Mesendoderm (in vitro differentiated cells): Measurements from ENCODE around the gene TGM6. TPM values are rescaled to one million over a fixed set of nuclear protein-coding genes. Genes with fewer than 3 reads are reported as not detected.

ENCODE experiments used
- DNase-seq: peaks from one replicate; pipeline ENCODE4 v3.0.0; 2013
- H2AK5ac ChIP-seq: 2 replicates; pipeline ENCODE4 v1.6.1; 2013; ENCODE audit warnings: low read length, inconsistent platforms
- H2BK120ac ChIP-seq: 2 replicates; pipeline ENCODE4 v1.6.1; 2013; ENCODE audit warnings: low read depth, mild to moderate bottlenecking, low read length, moderate library complexity, mixed read lengths
- H2BK15ac ChIP-seq: replicated peaks from 2 replicates; pipeline ENCODE4 v1.6.1; 2013; ENCODE audit warnings: low read depth, mild to moderate bottlenecking, moderate library complexity
- H2BK5ac ChIP-seq: 2 replicates; pipeline ENCODE4 v1.6.1; 2013; ENCODE audit warnings: low read length, inconsistent platforms
- H3K18ac ChIP-seq: 2 replicates; pipeline ENCODE4 v1.6.1; 2013; ENCODE audit warnings: mild to moderate bottlenecking, low read length, mixed read lengths
- H3K23ac ChIP-seq: one replicate; pipeline ENCODE4 v1.6.1; 2013; ENCODE audit warnings: low read length
- H3K27ac ChIP-seq: 2 replicates; pipeline ENCODE4 v1.5.1; 2013; ENCODE audit warnings: low read depth, mild to moderate bottlenecking, inconsistent platforms, low read length, moderate library complexity
- H3K27me3 ChIP-seq: 2 replicates; pipeline ENCODE4 v1.6.1; 2013; ENCODE audit warnings: low read length, control low read depth, mild to moderate bottlenecking, inconsistent platforms; ENCODE audit not compliant: insufficient read depth, poor library complexity
- H3K36me3 ChIP-seq: 2 replicates; pipeline ENCODE4 v1.6.1; 2013; ENCODE audit warnings: low read length, inconsistent platforms; ENCODE audit not compliant: control insufficient read depth, insufficient read depth
- H3K4ac ChIP-seq: one replicate; pipeline ENCODE4 v1.6.1; 2013; ENCODE audit warnings: low read depth, mild to moderate bottlenecking, low read length, moderate library complexity
- H3K4me1 ChIP-seq: 2 replicates; pipeline ENCODE4 v1.6.1; 2013; ENCODE audit warnings: low read depth, low read length, inconsistent platforms; ENCODE audit not compliant: control insufficient read depth
- H3K4me2 ChIP-seq: 2 replicates; pipeline ENCODE4 v1.6.1; 2013; ENCODE audit warnings: low read length
- H3K4me3 ChIP-seq: 2 replicates; pipeline ENCODE4 v1.5.1; 2013; ENCODE audit warnings: mild to moderate bottlenecking, low read length
- H3K56ac ChIP-seq: one replicate; pipeline ENCODE4 v1.6.1; 2013; ENCODE audit warnings: low read length
- H3K79me1 ChIP-seq: 2 replicates; pipeline ENCODE4 v1.6.1; 2013; ENCODE audit warnings: low read length, inconsistent platforms
- H3K79me2 ChIP-seq: 2 replicates; pipeline ENCODE4 v1.6.1; 2013; ENCODE audit warnings: mild to moderate bottlenecking, low read length; ENCODE audit not compliant: control insufficient read depth, insufficient read depth
- H3K9ac ChIP-seq: 2 replicates; pipeline ENCODE4 v1.6.1; 2013; ENCODE audit warnings: low read length, inconsistent platforms
- H4K5ac ChIP-seq: one replicate; pipeline ENCODE4 v1.6.1; 2013; ENCODE audit warnings: low read length
- H4K8ac ChIP-seq: one replicate; pipeline ENCODE4 v1.6.1; 2013; ENCODE audit warnings: low read depth, mild to moderate bottlenecking, control low read depth, low read length, moderate library complexity
- WGBS: extraction: QIAGEN DNeasy Blood & Tissue Kit; methylation state at CpG from one replicate; pipeline ENCODE4 v1.1.7; 2013; ENCODE audit warnings: low lambda C conversion rate, missing lambda C conversion rate; ENCODE audit not compliant: insufficient coverage; ENCODE audit errors: extremely low coverage; 5-methylcytosine and 5-hydroxymethylcytosine counted together
- polyA plus RNA-seq, 2 experiments: library from polyadenylated mRNA; stranded (reverse); fragments of 200-250 nt; gene quantifications; one replicate each; pipeline ENCODE4 v1.2.3, GENCODE V29; 2013

TGM6 gene
- polyA plus RNA-seq (2013, experiment 1 of 2): not detected
- polyA plus RNA-seq (2013, experiment 2 of 2): not detected

DNA sequence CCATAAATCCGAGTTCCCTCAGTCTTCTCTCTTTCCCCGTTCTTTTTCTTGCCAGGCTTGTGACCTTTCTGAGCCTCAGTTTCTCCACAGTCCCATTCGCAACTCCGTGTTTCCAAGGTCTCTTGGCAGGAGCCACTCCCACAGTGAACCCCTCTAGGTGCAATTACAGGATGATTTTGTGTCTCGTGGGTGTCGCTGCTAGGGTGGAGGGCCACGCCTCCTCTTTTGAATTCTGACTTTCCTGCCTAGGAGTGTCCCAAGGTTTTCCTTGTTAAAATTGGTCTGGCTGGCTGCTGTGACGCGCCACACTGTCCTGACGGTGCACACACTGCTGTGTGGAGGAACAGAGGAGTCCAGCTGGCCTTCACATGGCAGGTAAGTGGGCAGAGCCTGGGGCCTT, at the start of gene TGM6:
TGM6 (plus strand) TSS at position 301 of the 400 bp plus-strand sequence; CDS start at position 369, 68 bp downstream.
- Histone ChIP-seq H3K18ac (no peak within 1 kb of the TSS), H2BK15ac (no peak within 1 kb of the TSS), H3K79me2 (no peaks in the 10 kb centered on the region), H2BK5ac (no peak within 1 kb of the TSS), H4K8ac (no peak within 1 kb of the TSS), H3K79me1 (no peaks in the 10 kb centered on the region), H3K4ac (no peak within 1 kb of the TSS), H2AK5ac (no peak within 1 kb of the TSS), H3K4me3 (no peak within 1 kb of the TSS), H3K56ac (no peak within 1 kb of the TSS), H3K9ac (no peak within 1 kb of the TSS), H2BK120ac (no peak within 1 kb of the TSS), H4K5ac (no peak within 1 kb of the TSS), H3K27ac (no peak within 1 kb of the TSS), H3K23ac (no peak within 1 kb of the TSS), H3K4me2 (no peak within 1 kb of the TSS), H3K36me3 (no peaks in the 10 kb centered on the region), H3K27me3 (no peaks in the 10 kb centered on the region), H3K4me1 (no peaks in the 10 kb centered on the region)
- no peak for DNase-seq
- WGBS: no CpG with 5 or more reads among the region's 10 CpGs

DNA sequence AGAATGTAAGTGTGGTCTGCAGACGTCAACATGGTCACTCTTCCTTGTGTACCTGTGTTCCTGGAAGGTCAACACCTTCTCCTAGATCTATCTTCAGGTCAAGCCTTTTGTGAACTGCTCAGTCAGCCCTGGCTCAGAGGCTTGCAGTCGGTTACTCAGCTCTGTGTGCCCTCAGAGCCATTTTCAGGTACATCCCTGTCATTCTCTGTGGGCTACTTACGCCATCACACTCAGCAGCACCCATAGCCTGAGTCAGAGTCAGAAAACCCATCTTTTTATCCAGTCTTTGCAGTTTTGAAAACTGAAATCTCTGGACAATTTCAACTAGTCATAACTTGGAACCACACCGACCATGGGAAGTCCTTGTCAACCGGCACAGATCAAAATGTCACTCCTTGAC, 49.6 kb upstream of the TGM6 start:
- H3K4ac ChIP-seq: no peak overlapping the region
- H3K18ac ChIP-seq: no peak overlapping the region
- no peak overlapping the region for H3K56ac ChIP-seq
- WGBS: no CpG with 5 or more reads among the region's 5 CpGs
- no peaks in the 10 kb centered on the region for H3K4me1 ChIP-seq
- H3K9ac ChIP-seq: no peak overlapping the region
- H2BK15ac ChIP-seq: no peak overlapping the region
- no peak overlapping the region for H2BK120ac ChIP-seq
- no peaks in the 10 kb centered on the region for H3K79me1 ChIP-seq
- no peak overlapping the region for H3K27ac ChIP-seq
- H4K5ac ChIP-seq: no peak overlapping the region
- H3K36me3 ChIP-seq: no peaks in the 10 kb centered on the region
- no peaks in the 10 kb centered on the region for H3K27me3 ChIP-seq
- no peaks in the 10 kb centered on the region for H3K79me2 ChIP-seq
- no peak overlapping the region for H3K4me3 ChIP-seq
- H2BK5ac ChIP-seq: no peak overlapping the region
- no peak overlapping the region for H3K23ac ChIP-seq
- H3K4me2 ChIP-seq: no peak overlapping the region
- no peak overlapping the region for H2AK5ac ChIP-seq
- no peak for DNase-seq
- H4K8ac ChIP-seq: no peak overlapping the region

- Histone ChIP-seq H3K4me3 (no peak overlapping the region), H3K56ac (no peak overlapping the region), H3K4me1 (no peaks in the 10 kb centered on the region), H3K4me2 (no peak overlapping the region), H3K9ac (no peak overlapping the region), H2BK120ac (no peak overlapping the region), H3K23ac (no peak overlapping the region), H3K79me1 (no peaks in the 10 kb centered on the region), H4K5ac (no peak overlapping the region), H3K4ac (no peak overlapping the region), H2BK5ac (no peak overlapping the region), H4K8ac (no peak overlapping the region), H2AK5ac (no peak overlapping the region), H3K18ac (no peak overlapping the region), H3K79me2 (no peaks in the 10 kb centered on the region), H2BK15ac (no peak overlapping the region), H3K27ac (no peak overlapping the region), H3K27me3 (no peaks in the 10 kb centered on the region), H3K36me3 (no peaks in the 10 kb centered on the region)
- DNase-seq: no peak
- WGBS: no CpG with 5 or more reads among the region's 17 CpGs
These were observed 48.7 kb upstream of the TGM6 start for GRCh38 chr20:2331901-2332565.

DNA sequence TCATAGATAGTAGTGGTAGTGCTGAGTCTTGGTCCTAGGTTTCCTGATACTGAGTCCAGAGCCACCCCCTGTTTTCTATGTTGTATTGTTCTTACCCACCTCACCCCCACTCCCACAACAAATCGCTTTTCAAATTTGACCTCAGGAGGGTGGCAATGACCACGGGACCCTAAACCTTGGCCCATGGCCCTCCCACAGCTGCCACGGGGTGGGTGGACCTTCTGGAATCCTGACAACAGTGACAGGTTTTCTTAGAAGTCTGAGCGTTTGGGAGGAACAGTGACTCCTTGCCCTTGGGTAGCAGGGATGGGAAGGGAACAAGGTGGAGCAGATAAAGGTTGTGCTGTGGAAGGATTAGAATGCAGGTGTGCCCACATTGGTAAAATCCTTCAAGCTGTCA, 48.0 kb upstream of the TGM6 start:
- Histone ChIP-seq H4K8ac (no peak overlapping the region), H2BK5ac (no peak overlapping the region), H3K4me3 (no peak overlapping the region), H3K36me3 (no peaks in the 10 kb centered on the region), H4K5ac (no peak overlapping the region), H2BK15ac (no peak overlapping the region), H3K79me1 (no peaks in the 10 kb centered on the region), H3K4me1 (no peaks in the 10 kb centered on the region), H3K4ac (no peak overlapping the region), H3K9ac (no peak overlapping the region), H2BK120ac (no peak overlapping the region), H3K18ac (no peak overlapping the region), H3K79me2 (no peaks in the 10 kb centered on the region), H3K27ac (no peak overlapping the region), H3K56ac (no peak overlapping the region), H3K27me3 (no peaks in the 10 kb centered on the region), H2AK5ac (no peak overlapping the region), H3K23ac (no peak overlapping the region), H3K4me2 (no peak overlapping the region)
- no CpG with 5 or more reads among the region's 4 CpGs for WGBS
- no peak for DNase-seq

DNA sequence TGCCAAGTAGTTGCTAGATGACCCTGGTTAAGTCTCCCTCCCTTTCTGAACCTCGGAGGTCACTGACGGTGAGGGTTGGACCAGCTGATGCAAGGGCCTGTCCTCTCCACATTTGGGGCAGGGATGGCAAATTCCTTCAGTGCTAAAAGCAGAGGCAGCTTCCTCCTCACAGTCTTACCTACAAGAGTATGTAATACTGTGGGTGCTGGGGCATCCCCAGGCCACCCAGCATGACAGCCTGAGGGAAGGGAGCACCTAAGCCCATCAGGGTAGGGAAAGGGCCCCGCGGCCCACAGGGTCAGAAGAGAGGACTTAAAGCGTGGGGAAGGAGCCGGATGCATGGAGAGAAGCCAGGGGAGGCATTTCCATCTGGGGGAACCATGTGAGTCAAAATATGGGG, 46.9 kb upstream of the TGM6 start:
- Histone ChIP-seq H3K4ac (no peak overlapping the region), H3K36me3 (no peaks in the 10 kb centered on the region), H3K27ac (no peak overlapping the region), H3K4me2 (no peak overlapping the region), H2BK5ac (no peak overlapping the region), H3K23ac (no peak overlapping the region), H3K9ac (no peak overlapping the region), H3K18ac (no peak overlapping the region), H3K79me2 (no peaks in the 10 kb centered on the region), H4K8ac (no peak overlapping the region), H3K27me3 (no peaks in the 10 kb centered on the region), H3K4me3 (no peak overlapping the region), H4K5ac (no peak overlapping the region), H3K4me1 (no peaks in the 10 kb centered on the region), H2BK120ac (no peak overlapping the region), H2AK5ac (no peak overlapping the region), H2BK15ac (no peak overlapping the region), H3K56ac (no peak overlapping the region), H3K79me1 (no peaks in the 10 kb centered on the region)
- DNase-seq: no peak
- no CpG with 5 or more reads among the region's 6 CpGs for WGBS
